Endothelial cell (in vitro differentiated cells): Measurements from ENCODE around the gene SIRPA. TPM values are rescaled to one million over a fixed set of nuclear protein-coding genes. Genes with fewer than 3 reads are reported as not detected.

Source experiments
- DNase-seq: peaks from one replicate; pipeline ENCODE4 v3.0.0; 2021; ENCODE audit warnings: low spot score
- H3K27ac Mint-ChIP-seq: one replicate; pipeline ENCODE4 v1.8.0; 2021; ENCODE audit warnings: mixed read lengths, inconsistent platforms; ENCODE audit not compliant: unreplicated experiment
- H3K27me3 Mint-ChIP-seq: one replicate; pipeline ENCODE4 v1.8.0; 2021; ENCODE audit warnings: mild to moderate bottlenecking, moderate library complexity, mixed read lengths, inconsistent platforms; ENCODE audit not compliant: unreplicated experiment
- H3K36me3 Mint-ChIP-seq: one replicate; pipeline ENCODE4 v1.8.0; 2021; ENCODE audit warnings: mild to moderate bottlenecking, low read depth, mixed read lengths, inconsistent platforms; ENCODE audit not compliant: unreplicated experiment
- H3K4me1 Mint-ChIP-seq: one replicate; pipeline ENCODE4 v1.8.0; 2021; ENCODE audit warnings: mild to moderate bottlenecking, mixed read lengths, inconsistent platforms; ENCODE audit not compliant: unreplicated experiment
- H3K4me3 Mint-ChIP-seq: one replicate; pipeline ENCODE4 v1.8.0; 2021; ENCODE audit warnings: mild to moderate bottlenecking, mixed read lengths, inconsistent platforms; ENCODE audit not compliant: unreplicated experiment
- H3K9me3 Mint-ChIP-seq: one replicate; pipeline ENCODE4 v1.8.0; 2021; ENCODE audit warnings: mixed read lengths, inconsistent platforms; ENCODE audit not compliant: unreplicated experiment
- total RNA-seq: library from RNA; stranded (reverse); fragmentation: NEBNext Ultra II Directional; extraction: Animal tissue kit (Norgen Biotek cat#: 25700); gene quantifications from one replicate; pipeline ENCODE4 v1.2.1, GENCODE V29; 2021; ENCODE audit not compliant: unreplicated experiment
- TF ChIP-seq, protein P1 (sequence below): fragments of 200-600 bp; sonication (generic); IDR thresholded peaks from one replicate; pipeline ENCODE4 v1.5.0; 2021; ENCODE audit warnings: antibody characterized with exemption; ENCODE audit not compliant: unreplicated experiment

SIRPA gene
- total RNA-seq, 1 donor from 2014 or later: 132 TPM

DNA sequence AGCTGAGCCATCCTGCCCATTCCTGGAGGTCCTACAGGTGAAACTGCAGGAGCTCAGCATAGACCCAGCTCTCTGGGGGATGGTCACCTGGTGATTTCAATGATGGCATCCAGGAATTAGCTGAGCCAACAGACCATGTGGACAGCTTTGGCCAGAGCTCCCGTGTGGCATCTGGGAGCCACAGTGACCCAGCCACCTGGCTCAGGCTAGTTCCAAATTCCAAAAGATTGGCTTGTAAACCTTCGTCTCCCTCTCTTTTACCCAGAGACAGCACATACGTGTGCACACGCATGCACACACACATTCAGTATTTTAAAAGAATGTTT lies 44.0 kb downstream of the SIRPA start:
- peaks cover 28% of the 10 kb centered on the region for H3K36me3 Mint-ChIP-seq
- peaks cover 7% of the 10 kb centered on the region for H3K27me3 Mint-ChIP-seq
- peaks cover 14% of the 10 kb centered on the region for H3K4me1 Mint-ChIP-seq
- DNase-seq: no peak
- H3K4me3 Mint-ChIP-seq: no peak overlapping the region
- TF ChIP-seq, protein P1, sequence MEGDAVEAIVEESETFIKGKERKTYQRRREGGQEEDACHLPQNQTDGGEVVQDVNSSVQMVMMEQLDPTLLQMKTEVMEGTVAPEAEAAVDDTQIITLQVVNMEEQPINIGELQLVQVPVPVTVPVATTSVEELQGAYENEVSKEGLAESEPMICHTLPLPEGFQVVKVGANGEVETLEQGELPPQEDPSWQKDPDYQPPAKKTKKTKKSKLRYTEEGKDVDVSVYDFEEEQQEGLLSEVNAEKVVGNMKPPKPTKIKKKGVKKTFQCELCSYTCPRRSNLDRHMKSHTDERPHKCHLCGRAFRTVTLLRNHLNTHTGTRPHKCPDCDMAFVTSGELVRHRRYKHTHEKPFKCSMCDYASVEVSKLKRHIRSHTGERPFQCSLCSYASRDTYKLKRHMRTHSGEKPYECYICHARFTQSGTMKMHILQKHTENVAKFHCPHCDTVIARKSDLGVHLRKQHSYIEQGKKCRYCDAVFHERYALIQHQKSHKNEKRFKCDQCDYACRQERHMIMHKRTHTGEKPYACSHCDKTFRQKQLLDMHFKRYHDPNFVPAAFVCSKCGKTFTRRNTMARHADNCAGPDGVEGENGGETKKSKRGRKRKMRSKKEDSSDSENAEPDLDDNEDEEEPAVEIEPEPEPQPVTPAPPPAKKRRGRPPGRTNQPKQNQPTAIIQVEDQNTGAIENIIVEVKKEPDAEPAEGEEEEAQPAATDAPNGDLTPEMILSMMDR: no peak
- no peak overlapping the region for H3K27ac Mint-ChIP-seq
- H3K9me3 Mint-ChIP-seq: no peaks in the 10 kb centered on the region

DNA sequence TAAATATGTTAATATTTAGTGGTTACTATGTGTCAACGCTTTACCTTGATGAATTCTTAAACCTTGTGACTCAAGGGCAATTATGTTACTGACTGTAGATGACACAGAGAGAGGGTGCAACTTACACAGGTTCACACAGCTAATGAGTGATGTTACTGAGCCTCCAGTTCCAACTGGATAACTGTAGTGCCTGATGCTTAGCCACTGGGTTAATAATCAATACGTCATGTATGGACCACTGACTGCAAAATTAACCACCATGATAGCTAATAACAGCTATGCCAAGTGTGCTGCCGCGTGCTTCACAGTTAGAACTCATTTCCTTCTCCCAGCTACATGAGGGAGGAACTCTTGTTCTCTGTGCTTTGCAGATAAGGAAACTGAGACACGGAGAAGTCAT lies 45.4 kb downstream of the SIRPA start:
- TF ChIP-seq, protein P1: no peak
- Mint-ChIP-seq H3K27ac (no peak overlapping the region), H3K4me1 (peaks cover 14% of the 10 kb centered on the region), H3K9me3 (no peaks in the 10 kb centered on the region), H3K36me3 (peaks cover 19% of the 10 kb centered on the region), H3K4me3 (no peak overlapping the region), H3K27me3 (peaks cover 9% of the 10 kb centered on the region)
- DNase-seq: no peak

DNA sequence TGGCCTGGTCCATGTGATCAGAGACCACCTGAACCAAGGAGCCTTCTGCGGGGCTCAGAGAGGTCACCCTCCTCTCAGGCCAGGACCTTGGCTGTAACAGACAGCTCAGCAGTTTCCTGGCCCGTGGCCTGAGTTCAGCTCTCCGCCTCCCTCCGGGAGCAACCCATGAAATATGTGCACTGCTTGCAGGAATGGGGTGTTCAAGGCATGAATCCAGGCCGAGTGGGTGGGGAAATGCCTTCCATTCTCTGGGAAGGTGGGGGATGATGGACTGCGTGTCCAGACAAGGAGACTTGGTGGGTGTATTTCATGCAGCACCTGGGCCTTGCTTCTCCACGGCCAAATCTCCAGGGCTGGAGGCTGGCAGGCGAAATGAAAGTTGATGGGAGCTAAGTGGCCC lies 46.0 kb downstream of the SIRPA start:
- DNase-seq: no peak
- Mint-ChIP-seq H3K9me3 (no peaks in the 10 kb centered on the region), H3K4me3 (no peak overlapping the region), H3K4me1 (peaks cover 14% of the 10 kb centered on the region), H3K36me3 (peaks cover 14% of the 10 kb centered on the region), H3K27me3 (peaks cover 9% of the 10 kb centered on the region), H3K27ac (no peak overlapping the region)
- TF ChIP-seq, protein P1: no peak

DNA sequence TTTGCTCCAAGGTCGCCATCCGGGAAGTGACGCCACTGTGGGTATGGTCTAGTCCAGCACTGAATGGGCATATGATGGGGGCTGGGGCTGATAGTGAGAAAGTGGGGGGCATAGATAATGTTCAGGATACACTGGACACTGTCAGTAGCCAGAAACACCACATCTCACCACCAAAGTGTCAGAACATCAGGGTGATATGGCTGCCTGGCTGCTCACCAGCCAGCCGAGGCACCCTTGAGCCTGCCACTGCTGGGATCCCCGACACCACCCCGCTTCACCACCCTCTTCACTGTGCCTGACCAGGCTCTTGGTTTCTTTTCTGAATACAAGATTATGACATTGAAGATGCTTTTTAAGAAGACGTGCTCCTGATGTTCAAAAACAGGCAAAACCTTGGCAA lies 46.9 kb downstream of the SIRPA start:
- no peak overlapping the region for H3K4me3 Mint-ChIP-seq
- H3K9me3 Mint-ChIP-seq: no peaks in the 10 kb centered on the region
- no peak overlapping the region for H3K27ac Mint-ChIP-seq
- H3K36me3 Mint-ChIP-seq: peaks cover 6% of the 10 kb centered on the region
- peaks cover 15% of the 10 kb centered on the region for H3K4me1 Mint-ChIP-seq
- no peak for DNase-seq
- peaks cover 3% of the 10 kb centered on the region for H3K27me3 Mint-ChIP-seq
- TF ChIP-seq, protein P1: no peak

- peaks cover 3% of the 10 kb centered on the region for H3K27me3 Mint-ChIP-seq
- H3K9me3 Mint-ChIP-seq: no peaks in the 10 kb centered on the region
- H3K4me3 Mint-ChIP-seq: no peak overlapping the region
- peaks cover 4% of the 10 kb centered on the region for H3K36me3 Mint-ChIP-seq
- peaks cover 16% of the 10 kb centered on the region for H3K4me1 Mint-ChIP-seq
- TF ChIP-seq, protein P1: no peak
- no peak overlapping the region for H3K27ac Mint-ChIP-seq
- no peak for DNase-seq
Measured at GRCh38 chr20:1942486-1943274, 47.5 kb downstream of the SIRPA start.
